ENCODE measurements around the gene PATE1. TPM values are rescaled to one million over a fixed set of nuclear protein-coding genes. Genes with fewer than 3 reads are reported as not detected.
A peak's percentile ranks its signal among the peaks of the same experiment; 100 is the strongest.

The PATE1 gene, protein sequence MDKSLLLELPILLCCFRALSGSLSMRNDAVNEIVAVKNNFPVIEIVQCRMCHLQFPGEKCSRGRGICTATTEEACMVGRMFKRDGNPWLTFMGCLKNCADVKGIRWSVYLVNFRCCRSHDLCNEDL
- not detected in 2 replicates for total RNA-seq (2013; cell fraction: nucleolus; rRNA removed)
- total RNA-seq (2014; rRNA removed), result not detected in 2 replicates
- not detected in 2 replicates for total RNA-seq (2014; rRNA removed; fragmentation: Illumina TruSeq; extraction: Trizol)
- not detected in 2 replicates for total RNA-seq (2021)
- polyA plus RNA-seq (2011; ENCODE audit: low read depth), result not detected
- not detected in 2 replicates for polyA plus RNA-seq (2011; rRNA removed)
- not detected in 2 replicates for polyA plus RNA-seq (2011; cell fraction: cytosol; rRNA removed)
- not detected in 2 replicates for polyA plus RNA-seq (2011; cell fraction: nucleus; rRNA removed)
- not detected in 2 replicates for polyA plus RNA-seq (2012)
- polyA plus RNA-seq (2014; fragmentation: Illumina TruSeq; extraction: Trizol), result not detected in 2 replicates
- not detected for polyA plus RNA-seq (2014; fragmentation: Nextera tagmentation; extraction: Ambion mirVana)
- not detected in 2 replicates for polyA plus RNA-seq (2014; rRNA removed)
- polyA plus RNA-seq (2016; fragmentation: Nextera tagmentation; extraction: Ambion mirVana), result not detected
- polyA minus RNA-seq (2011; rRNA and poly(A)+ RNA removed), result not detected in 2 replicates
- polyA minus RNA-seq (2011; cell fraction: cytosol; rRNA and poly(A)+ RNA removed), result not detected in 2 replicates
- not detected in 2 replicates for polyA minus RNA-seq (2011; cell fraction: nucleus; rRNA and poly(A)+ RNA removed)
- not detected for Bru-seq, nascent RNA
- BruChase-seq, experiment 1, labeled RNA remaining after a 6-hour chase, result not detected
- percentile 15 among the genes with signal in this experiment for BruChase-seq, experiment 2, labeled RNA remaining after a 2-hour chase
- long read RNA-seq, experiment 1, result 0 reads
- long read RNA-seq, experiment 2, result 0 reads

- CTCF ChIA-PET, result interaction anchor here (0.7 kb wide), 1 partner anchor 142 kb away, joined by 3 read pairs; no protein-coding TSS in a partner anchor
- TF ChIP-seq, protein P1, sequence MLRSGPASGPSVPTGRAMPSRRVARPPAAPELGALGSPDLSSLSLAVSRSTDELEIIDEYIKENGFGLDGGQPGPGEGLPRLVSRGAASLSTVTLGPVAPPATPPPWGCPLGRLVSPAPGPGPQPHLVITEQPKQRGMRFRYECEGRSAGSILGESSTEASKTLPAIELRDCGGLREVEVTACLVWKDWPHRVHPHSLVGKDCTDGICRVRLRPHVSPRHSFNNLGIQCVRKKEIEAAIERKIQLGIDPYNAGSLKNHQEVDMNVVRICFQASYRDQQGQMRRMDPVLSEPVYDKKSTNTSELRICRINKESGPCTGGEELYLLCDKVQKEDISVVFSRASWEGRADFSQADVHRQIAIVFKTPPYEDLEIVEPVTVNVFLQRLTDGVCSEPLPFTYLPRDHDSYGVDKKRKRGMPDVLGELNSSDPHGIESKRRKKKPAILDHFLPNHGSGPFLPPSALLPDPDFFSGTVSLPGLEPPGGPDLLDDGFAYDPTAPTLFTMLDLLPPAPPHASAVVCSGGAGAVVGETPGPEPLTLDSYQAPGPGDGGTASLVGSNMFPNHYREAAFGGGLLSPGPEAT (IDR thresholded peaks at IDR 0.05; ENCODE audit: low read depth), result no peak
- TF ChIP-seq, protein P2, sequence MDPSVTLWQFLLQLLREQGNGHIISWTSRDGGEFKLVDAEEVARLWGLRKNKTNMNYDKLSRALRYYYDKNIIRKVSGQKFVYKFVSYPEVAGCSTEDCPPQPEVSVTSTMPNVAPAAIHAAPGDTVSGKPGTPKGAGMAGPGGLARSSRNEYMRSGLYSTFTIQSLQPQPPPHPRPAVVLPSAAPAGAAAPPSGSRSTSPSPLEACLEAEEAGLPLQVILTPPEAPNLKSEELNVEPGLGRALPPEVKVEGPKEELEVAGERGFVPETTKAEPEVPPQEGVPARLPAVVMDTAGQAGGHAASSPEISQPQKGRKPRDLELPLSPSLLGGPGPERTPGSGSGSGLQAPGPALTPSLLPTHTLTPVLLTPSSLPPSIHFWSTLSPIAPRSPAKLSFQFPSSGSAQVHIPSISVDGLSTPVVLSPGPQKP (IDR thresholded peaks at IDR 0.05; ENCODE audit: low read depth, low read length), result no peak
- TF ChIP-seq ZBTB11 (CRISPR knock-in tag; IDR thresholded peaks at IDR 0.05) (no peak), EED (IDR thresholded peaks at IDR 0.05; ENCODE audit: low read depth) (no peak), SMC3 (IDR thresholded peaks at IDR 0.05; ENCODE audit: borderline replicate concordance, low read length) (no peak), BRCA1 (IDR thresholded peaks at IDR 0.05; ENCODE audit: low read depth, low read length) (no peak), USF1 (IDR thresholded peaks at IDR 0.05; ENCODE audit: borderline replicate concordance, extremely low read length, insufficient read depth, low read depth, low read length) (no peak), BCLAF1 (IDR thresholded peaks at IDR 0.05) (no peak), POLR2AphosphoS2 (IDR thresholded peaks at IDR 0.05; ENCODE audit: low read depth, low read length) (no peak), RCOR1 (conservative IDR thresholded peaks at IDR 0.05; ENCODE audit: low read depth, low read length) (no peak)
These were observed at the start of gene PATE1 for GRCh38 chr11:125745979-125746378. PATE1 (plus strand) TSS chr11:125746279; CDS start chr11:125746305, 26 bp downstream.

More at GRCh38 chr11:125745979-125746378, at the start of gene PATE1:
- WGBS (ENCODE audit: insufficient coverage, insufficient replicate concordance, low lambda C conversion rate, missing lambda C conversion rate), result 26% methylated on average over 3 of the region's 3 CpGs
- no peaks in the 10 kb centered on the region for H3K36me3 ChIP-seq (ENCODE audit: control insufficient read depth in 2 of 2, insufficient read depth in 2 of 2, low read length in 1 of 2)
- ChIA-PET RAD21 (ENCODE audit: unreplicated experiment) (no interaction called here), SMC1A (ENCODE audit: uncharacterized antibody, unreplicated experiment) (interaction anchor here (0.6 kb wide), 1 partner anchor 22 kb away, joined by 4 read pairs; no protein-coding TSS in a partner anchor), POLR2A (no interaction called here)
- no peak within 1 kb of the TSS for H3K4me2 ChIP-seq (ENCODE audit: control insufficient read depth, insufficient read depth)
- no peaks in the 10 kb centered on the region for H3K9me3 ChIP-seq (replicated peaks; ENCODE audit: control insufficient read depth, insufficient read depth, low read length)
- no peak for DNase-seq (ENCODE audit: low read depth, low spot score)
- no peak within 1 kb of the TSS for H2AFZ ChIP-seq (ENCODE audit: control insufficient read depth, low read depth, low read length)
- no peak for FAIRE-seq
- H3K27ac ChIP-seq (ENCODE audit: control insufficient read depth, insufficient read depth), result no peak within 1 kb of the TSS
- no peak for ATAC-seq
- no peak within 1 kb of the TSS for H3K9ac ChIP-seq (ENCODE audit: control insufficient read depth, insufficient read depth, low read length)
- H3K4me1 ChIP-seq (ENCODE audit: control insufficient read depth, insufficient read depth, low read length), result no peaks in the 10 kb centered on the region
- no peak within 1 kb of the TSS for H3K4me3 ChIP-seq
- in situ Hi-C loops (cut with MboI), result no loop called here
- no TSS peak for BruUV-seq (replicated peaks)
- intact Hi-C loops (cut with micrococcal nuclease; ENCODE audit: unreplicated experiment), result no loop called here
- H3K27me3 ChIP-seq (replicated peaks in 1 of 2; ENCODE audit: control insufficient read depth in 2 of 2, insufficient read depth in 2 of 2, low read length in 1 of 2), result no peaks in the 10 kb centered on the region
- no peaks in the 10 kb centered on the region for H3K79me2 ChIP-seq (ENCODE audit: control insufficient read depth, insufficient read depth, low read length)
- H4K20me1 ChIP-seq (ENCODE audit: control insufficient read depth, insufficient read depth), result no peaks in the 10 kb centered on the region

Measured in GM12878 (cell line).